ENCODE measurements around the gene ANKRD27.

ANKRD27 gene

DNA sequence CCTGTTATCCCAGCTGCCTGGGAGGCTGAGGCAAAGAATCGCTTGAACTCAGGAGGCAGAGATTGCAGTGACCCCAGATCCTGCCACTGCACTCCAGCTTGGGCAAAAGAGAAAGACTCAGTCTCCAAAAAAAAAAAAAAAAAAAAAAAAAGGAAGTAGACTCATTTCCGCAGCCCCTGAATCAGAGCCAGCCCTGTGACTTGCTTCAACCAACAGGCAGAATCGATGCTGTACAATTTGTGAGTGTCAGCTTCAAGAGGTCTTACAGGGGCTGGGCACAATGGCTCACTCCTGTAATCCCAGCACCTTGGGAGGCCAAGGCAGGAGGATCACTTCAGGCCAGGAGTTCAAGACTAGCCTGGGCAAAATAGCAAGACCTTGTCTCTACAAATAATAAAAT is 12.8 kb downstream of the ANKRD27 start:
- H3K4me2 ChIP-seq (ENCODE audit: low read length): no peak overlapping the region
- no CpG with 5 or more reads among the region's 3 CpGs for WGBS (ENCODE audit: extremely low coverage, insufficient coverage, insufficient read length)

DNA sequence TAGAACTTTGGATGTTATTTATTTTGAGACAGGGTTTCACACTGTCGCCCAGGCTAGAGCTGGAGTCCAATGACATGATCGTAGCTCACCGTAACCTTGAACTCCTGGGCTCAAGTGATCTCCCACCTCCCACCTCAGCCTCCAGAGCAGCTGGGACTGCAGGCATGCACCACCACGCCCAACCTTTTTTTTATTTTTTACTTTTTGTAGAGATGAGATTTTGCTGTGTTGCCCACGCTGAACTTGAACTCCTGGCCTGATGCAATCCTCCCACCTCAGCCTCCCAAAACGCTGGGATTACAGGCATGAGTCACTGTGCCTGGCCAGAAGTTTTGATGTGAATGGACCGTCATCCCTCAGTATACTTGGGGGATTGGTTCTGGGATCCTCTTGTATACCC is 13.7 kb downstream of the ANKRD27 start:
- no peaks in the 10 kb centered on the region for H3K27me3 ChIP-seq (ENCODE audit: insufficient read depth, low read length)
- no peak overlapping the region for H4K8ac ChIP-seq (ENCODE audit: low read depth, low read length)
- DNase-seq: no peak
- peaks cover 7 to 9% of the 10 kb centered on the region in 2 experiments for H3K36me3 ChIP-seq (ENCODE audit: control insufficient read depth in 1 of 2, insufficient read depth in 2 of 2, low read length in 2 of 2)
- no peaks in the 10 kb centered on the region for H3K79me1 ChIP-seq (ENCODE audit: low read length)
- no peak overlapping the region for H2BK5ac ChIP-seq (ENCODE audit: low read depth, low read length, poor library complexity)
- no peak overlapping the region for H2BK12ac ChIP-seq (ENCODE audit: low read length)
- H2BK120ac ChIP-seq (ENCODE audit: insufficient read depth, low read length, poor library complexity): no peak overlapping the region
- no peak overlapping the region for H3K23ac ChIP-seq (ENCODE audit: low read length)
- no peak overlapping the region for H3K4ac ChIP-seq (ENCODE audit: low read depth, low read length)
- H3K9ac ChIP-seq (ENCODE audit: low read length): no peak overlapping the region
- WGBS (ENCODE audit: extremely low coverage, insufficient coverage, insufficient read length): no CpG with 5 or more reads among the region's 7 CpGs
- no peaks in the 10 kb centered on the region for H3K9me3 ChIP-seq (ENCODE audit: insufficient read depth, low read depth, low read length)
- H3K79me2 ChIP-seq (ENCODE audit: control insufficient read depth, insufficient read depth, low read length, poor library complexity): no peaks in the 10 kb centered on the region
- H3K4me3 ChIP-seq (ENCODE audit: low read depth, low read length): no peak overlapping the region
- H3K18ac ChIP-seq (ENCODE audit: low read length): no peak overlapping the region
- no peak overlapping the region for H2AFZ ChIP-seq (ENCODE audit: insufficient read depth, low read length, poor library complexity)
- no peak overlapping the region for H4K91ac ChIP-seq (ENCODE audit: low read depth, low read length)
- no peak overlapping the region for H2AK5ac ChIP-seq (ENCODE audit: low read length)
- no peak overlapping the region for H3K27ac ChIP-seq (ENCODE audit: low read depth, low read length)
- H3K14ac ChIP-seq (ENCODE audit: low read length): no peak overlapping the region
- no peak overlapping the region for H4K12ac ChIP-seq (ENCODE audit: low read depth, low read length)
- no peak overlapping the region for H3K4me2 ChIP-seq (ENCODE audit: low read length)
- no peaks in the 10 kb centered on the region for H3K4me1 ChIP-seq (ENCODE audit: control insufficient read depth in 1 of 2, insufficient read depth in 2 of 2, low read length in 2 of 2)

More for the DNA sequence above, 12.8 kb downstream of the ANKRD27 start:
- no peaks in the 10 kb centered on the region for H3K4me1 ChIP-seq (ENCODE audit: control insufficient read depth in 1 of 2, insufficient read depth in 2 of 2, low read length in 2 of 2)
- no peak overlapping the region for H2AFZ ChIP-seq (ENCODE audit: insufficient read depth, low read length, poor library complexity)
- no peaks in the 10 kb centered on the region for H3K79me1 ChIP-seq (ENCODE audit: low read length)
- H4K8ac ChIP-seq (ENCODE audit: low read depth, low read length): no peak overlapping the region
- H3K23ac ChIP-seq (ENCODE audit: low read length): no peak overlapping the region
- H4K91ac ChIP-seq (ENCODE audit: low read depth, low read length): no peak overlapping the region
- no peak overlapping the region for H3K18ac ChIP-seq (ENCODE audit: low read length)
- no peak overlapping the region for H2BK12ac ChIP-seq (ENCODE audit: low read length)
- H3K4me3 ChIP-seq (ENCODE audit: low read depth, low read length): no peak overlapping the region
- H2BK5ac ChIP-seq (ENCODE audit: low read depth, low read length, poor library complexity): no peak overlapping the region
- H4K12ac ChIP-seq (ENCODE audit: low read depth, low read length): no peak overlapping the region
- no peak overlapping the region for H3K9ac ChIP-seq (ENCODE audit: low read length)
- H3K79me2 ChIP-seq (ENCODE audit: control insufficient read depth, insufficient read depth, low read length, poor library complexity): no peaks in the 10 kb centered on the region
- no peak overlapping the region for H3K4ac ChIP-seq (ENCODE audit: low read depth, low read length)
- H2BK120ac ChIP-seq (ENCODE audit: insufficient read depth, low read length, poor library complexity): no peak overlapping the region
- no peak for DNase-seq
- no peaks in the 10 kb centered on the region for H3K27me3 ChIP-seq (ENCODE audit: insufficient read depth, low read length)
- no peak overlapping the region for H2AK5ac ChIP-seq (ENCODE audit: low read length)
- H3K14ac ChIP-seq (ENCODE audit: low read length): no peak overlapping the region
- H3K9me3 ChIP-seq (ENCODE audit: insufficient read depth, low read depth, low read length): no peaks in the 10 kb centered on the region
- no peak overlapping the region for H3K27ac ChIP-seq (ENCODE audit: low read depth, low read length)
- peaks cover 11% of the 10 kb centered on the region in 2 experiments for H3K36me3 ChIP-seq (ENCODE audit: control insufficient read depth in 1 of 2, insufficient read depth in 2 of 2, low read length in 2 of 2)

DNA sequence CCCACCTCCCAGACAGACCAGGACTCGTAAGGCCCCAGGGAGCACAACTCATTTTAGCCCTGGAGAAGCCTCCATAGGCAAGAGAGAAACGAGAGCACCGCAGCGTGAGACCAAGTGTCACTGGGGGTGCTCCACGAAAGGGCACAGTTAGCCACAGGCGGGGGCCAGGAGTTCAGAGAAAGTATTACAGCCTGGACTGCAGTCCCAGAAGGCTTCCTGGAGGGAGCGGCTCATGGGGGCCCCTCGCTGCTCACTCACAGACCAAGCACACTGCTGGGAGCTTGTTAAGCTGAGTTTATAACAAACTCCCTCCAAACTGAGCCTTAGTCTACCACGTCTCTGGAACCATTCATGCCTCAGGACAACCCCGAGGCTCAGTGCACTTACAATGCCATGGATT is 16.5 kb downstream of the ANKRD27 start:
- WGBS (ENCODE audit: extremely low coverage, insufficient coverage, insufficient read length): no CpG with 5 or more reads among the region's 10 CpGs
- no peak overlapping the region for H2AK5ac ChIP-seq (ENCODE audit: low read length)

DNA sequence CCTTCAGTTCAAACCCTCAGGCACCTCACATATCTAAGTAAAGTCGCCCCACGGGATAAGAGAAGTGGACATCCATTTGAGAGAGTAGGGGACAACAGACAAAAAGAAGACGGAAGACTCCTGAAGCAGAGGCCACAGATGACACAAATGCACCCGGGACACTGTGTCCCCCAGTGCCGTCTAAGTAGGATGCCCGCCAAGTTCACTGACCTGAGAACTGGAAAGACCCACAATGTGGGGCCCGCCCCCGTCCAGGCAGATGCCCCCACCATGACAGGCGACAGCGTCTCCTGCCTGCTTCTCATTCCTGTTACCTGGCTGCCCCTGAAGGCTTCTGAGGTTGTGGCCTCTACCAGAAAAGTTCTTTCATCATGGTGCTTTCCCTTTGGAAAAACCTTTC is 16.9 kb downstream of the ANKRD27 start:
- no peak overlapping the region for H2BK5ac ChIP-seq (ENCODE audit: low read depth, low read length, poor library complexity)
- WGBS (ENCODE audit: extremely low coverage, insufficient coverage, insufficient read length): no CpG with 5 or more reads among the region's 10 CpGs

More for the DNA sequence above, 16.5 kb downstream of the ANKRD27 start:
- Histone ChIP-seq H3K36me3 (ENCODE audit: control insufficient read depth in 1 of 2, insufficient read depth in 2 of 2, low read length in 2 of 2) (peaks cover 9 to 18% of the 10 kb centered on the region in 2 experiments), H3K27me3 (ENCODE audit: insufficient read depth, low read length) (no peaks in the 10 kb centered on the region), H3K4me3 (ENCODE audit: low read depth, low read length) (no peak overlapping the region), H3K4me2 (ENCODE audit: low read length) (no peak overlapping the region), H3K18ac (ENCODE audit: low read length) (no peak overlapping the region), H3K27ac (ENCODE audit: low read depth, low read length) (no peak overlapping the region), H2BK5ac (ENCODE audit: low read depth, low read length, poor library complexity) (no peak overlapping the region), H4K8ac (ENCODE audit: low read depth, low read length) (no peak overlapping the region), H2BK12ac (ENCODE audit: low read length) (no peak overlapping the region), H3K4me1 (ENCODE audit: control insufficient read depth in 1 of 2, insufficient read depth in 2 of 2, low read length in 2 of 2) (no peaks in the 10 kb centered on the region), H3K4ac (ENCODE audit: low read depth, low read length) (no peak overlapping the region), H3K23ac (ENCODE audit: low read length) (no peak overlapping the region), H3K79me2 (ENCODE audit: control insufficient read depth, insufficient read depth, low read length, poor library complexity) (no peaks in the 10 kb centered on the region), H2AFZ (ENCODE audit: insufficient read depth, low read length, poor library complexity) (no peak overlapping the region), H3K79me1 (ENCODE audit: low read length) (no peaks in the 10 kb centered on the region), H3K9ac (ENCODE audit: low read length) (no peak overlapping the region), H3K14ac (ENCODE audit: low read length) (no peak overlapping the region), H4K91ac (ENCODE audit: low read depth, low read length) (no peak overlapping the region), H4K12ac (ENCODE audit: low read depth, low read length) (no peak overlapping the region), H3K9me3 (ENCODE audit: insufficient read depth, low read depth, low read length) (no peaks in the 10 kb centered on the region), H2BK120ac (ENCODE audit: insufficient read depth, low read length, poor library complexity) (no peak overlapping the region)
- no peak for DNase-seq

More for the DNA sequence above, 16.9 kb downstream of the ANKRD27 start:
- Histone ChIP-seq H4K91ac (ENCODE audit: low read depth, low read length) (no peak overlapping the region), H4K12ac (ENCODE audit: low read depth, low read length) (no peak overlapping the region), H4K8ac (ENCODE audit: low read depth, low read length) (no peak overlapping the region), H3K9ac (ENCODE audit: low read length) (no peak overlapping the region), H3K9me3 (ENCODE audit: insufficient read depth, low read depth, low read length) (no peaks in the 10 kb centered on the region), H3K14ac (ENCODE audit: low read length) (no peak overlapping the region), H3K27ac (ENCODE audit: low read depth, low read length) (no peak overlapping the region), H3K4me3 (ENCODE audit: low read depth, low read length) (no peak overlapping the region), H2AFZ (ENCODE audit: insufficient read depth, low read length, poor library complexity) (no peak overlapping the region), H3K79me2 (ENCODE audit: control insufficient read depth, insufficient read depth, low read length, poor library complexity) (no peaks in the 10 kb centered on the region), H3K79me1 (ENCODE audit: low read length) (no peaks in the 10 kb centered on the region), H3K18ac (ENCODE audit: low read length) (no peak overlapping the region), H3K4me2 (ENCODE audit: low read length) (no peak overlapping the region), H2BK120ac (ENCODE audit: insufficient read depth, low read length, poor library complexity) (no peak overlapping the region), H3K23ac (ENCODE audit: low read length) (no peak overlapping the region), H3K36me3 (ENCODE audit: control insufficient read depth in 1 of 2, insufficient read depth in 2 of 2, low read length in 2 of 2) (peaks cover 9 to 18% of the 10 kb centered on the region in 2 experiments), H3K4ac (ENCODE audit: low read depth, low read length) (no peak overlapping the region), H3K27me3 (ENCODE audit: insufficient read depth, low read length) (no peaks in the 10 kb centered on the region), H3K4me1 (ENCODE audit: control insufficient read depth in 1 of 2, insufficient read depth in 2 of 2, low read length in 2 of 2) (peaks cover 0 to under 1% of the 10 kb centered on the region in 2 experiments), H2BK12ac (ENCODE audit: low read length) (no peak overlapping the region), H2AK5ac (ENCODE audit: low read length) (no peak overlapping the region)
- DNase-seq: no peak

Data from trophoblast cell (in vitro differentiated cells and primary cell).